GM23338 (cell line): ENCODE measurements around the gene CUX1.

Source experiments
- CREB1 ChIP-seq: fragments of 250-450 bp; sonication (Bioruptor Pico); IDR thresholded peaks from 2 replicates; pipeline ENCODE4 v1.5.0; 2020; ENCODE audit warnings: low read depth, mild to moderate bottlenecking, moderate library complexity
- EZH2 ChIP-seq: fragments of 200-600 bp; sonication (generic); IDR thresholded peaks from one replicate; pipeline ENCODE4 v1.8.0; 2017; ENCODE audit warnings: antibody characterized with exemption, mild to moderate bottlenecking, low read depth; ENCODE audit not compliant: unreplicated experiment
- EZH2phosphoT487 ChIP-seq: fragments of 200-600 bp; sonication (generic); IDR thresholded peaks from one replicate; pipeline ENCODE4 v1.8.1; 2018; ENCODE audit warnings: antibody characterized with exemption; ENCODE audit not compliant: unreplicated experiment
- JUNB ChIP-seq: IDR thresholded peaks from one replicate; pipeline ENCODE4 v1.6.1; 2016; ENCODE audit warnings: antibody characterized with exemption; ENCODE audit not compliant: unreplicated experiment
- NANOG ChIP-seq: IDR thresholded peaks from 2 replicates; pipeline ENCODE4 v1.6.1; 2016; ENCODE audit warnings: antibody characterized with exemption, borderline replicate concordance
- POLR2AphosphoS5 ChIP-seq: IDR thresholded peaks from 2 replicates; pipeline ENCODE4 v1.6.1; 2016; ENCODE audit warnings: antibody characterized with exemption, low read depth
- STAT1 ChIP-seq: IDR thresholded peaks from one replicate; pipeline ENCODE4 v1.6.1; 2016; ENCODE audit warnings: antibody characterized with exemption; ENCODE audit not compliant: unreplicated experiment
- ZNF114 ChIP-seq: fragments of 250-450 bp; sonication (Bioruptor Pico); IDR thresholded peaks from 2 replicates; pipeline ENCODE4 v1.5.0; 2020; ENCODE audit warnings: mild to moderate bottlenecking, moderate library complexity
- TF ChIP-seq, protein P1 (sequence below), 2 experiments: fragments of 200-600 bp in 1 of 2; sonication (generic) in 1 of 2; conservative IDR thresholded peaks; 2 replicates each; pipeline versions ENCODE4 v1.5.1 to v1.6.1; 2016 to 2017; ENCODE audit warnings: antibody characterized with exemption in 2 of 2, low read depth in 2 of 2, mild to moderate bottlenecking in 2 of 2, moderate library complexity in 1 of 2
- TF ChIP-seq, protein P2 (sequence below): IDR thresholded peaks from one replicate; pipeline ENCODE4 v1.6.1; 2018; ENCODE audit warnings: antibody characterized with exemption; ENCODE audit not compliant: unreplicated experiment
- TF ChIP-seq, protein P3 (sequence below): IDR thresholded peaks from 2 replicates; pipeline ENCODE4 v1.6.1; 2016; ENCODE audit warnings: antibody characterized with exemption

DNA sequence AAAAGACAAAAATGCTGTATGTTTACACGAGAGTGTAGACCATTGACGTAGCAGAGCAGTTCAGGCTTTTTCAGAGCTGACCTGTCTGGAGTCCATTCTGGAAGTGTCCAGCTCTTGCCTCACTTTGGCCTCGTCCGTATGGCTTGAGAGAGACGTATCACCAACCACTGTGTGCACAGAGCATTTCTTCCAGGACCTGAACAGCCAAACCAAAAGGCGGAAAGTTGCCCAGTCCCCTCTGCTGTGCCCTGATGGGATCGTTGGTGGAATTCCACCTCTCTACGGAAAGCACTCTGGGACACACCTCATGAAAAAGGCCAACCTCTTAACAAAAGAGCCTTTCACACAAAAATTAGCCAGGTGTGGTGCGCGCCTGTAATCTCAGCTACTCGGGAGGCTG lies 284.5 kb downstream of the CUX1 start:
- no peak for TF ChIP-seq EZH2
- no peak for TF ChIP-seq STAT1
- TF ChIP-seq, protein P1, sequence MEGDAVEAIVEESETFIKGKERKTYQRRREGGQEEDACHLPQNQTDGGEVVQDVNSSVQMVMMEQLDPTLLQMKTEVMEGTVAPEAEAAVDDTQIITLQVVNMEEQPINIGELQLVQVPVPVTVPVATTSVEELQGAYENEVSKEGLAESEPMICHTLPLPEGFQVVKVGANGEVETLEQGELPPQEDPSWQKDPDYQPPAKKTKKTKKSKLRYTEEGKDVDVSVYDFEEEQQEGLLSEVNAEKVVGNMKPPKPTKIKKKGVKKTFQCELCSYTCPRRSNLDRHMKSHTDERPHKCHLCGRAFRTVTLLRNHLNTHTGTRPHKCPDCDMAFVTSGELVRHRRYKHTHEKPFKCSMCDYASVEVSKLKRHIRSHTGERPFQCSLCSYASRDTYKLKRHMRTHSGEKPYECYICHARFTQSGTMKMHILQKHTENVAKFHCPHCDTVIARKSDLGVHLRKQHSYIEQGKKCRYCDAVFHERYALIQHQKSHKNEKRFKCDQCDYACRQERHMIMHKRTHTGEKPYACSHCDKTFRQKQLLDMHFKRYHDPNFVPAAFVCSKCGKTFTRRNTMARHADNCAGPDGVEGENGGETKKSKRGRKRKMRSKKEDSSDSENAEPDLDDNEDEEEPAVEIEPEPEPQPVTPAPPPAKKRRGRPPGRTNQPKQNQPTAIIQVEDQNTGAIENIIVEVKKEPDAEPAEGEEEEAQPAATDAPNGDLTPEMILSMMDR (conservative IDR thresholded peaks at IDR 0.05; ENCODE audit: low read depth in 2 of 2), result no peak
- TF ChIP-seq, protein P2, sequence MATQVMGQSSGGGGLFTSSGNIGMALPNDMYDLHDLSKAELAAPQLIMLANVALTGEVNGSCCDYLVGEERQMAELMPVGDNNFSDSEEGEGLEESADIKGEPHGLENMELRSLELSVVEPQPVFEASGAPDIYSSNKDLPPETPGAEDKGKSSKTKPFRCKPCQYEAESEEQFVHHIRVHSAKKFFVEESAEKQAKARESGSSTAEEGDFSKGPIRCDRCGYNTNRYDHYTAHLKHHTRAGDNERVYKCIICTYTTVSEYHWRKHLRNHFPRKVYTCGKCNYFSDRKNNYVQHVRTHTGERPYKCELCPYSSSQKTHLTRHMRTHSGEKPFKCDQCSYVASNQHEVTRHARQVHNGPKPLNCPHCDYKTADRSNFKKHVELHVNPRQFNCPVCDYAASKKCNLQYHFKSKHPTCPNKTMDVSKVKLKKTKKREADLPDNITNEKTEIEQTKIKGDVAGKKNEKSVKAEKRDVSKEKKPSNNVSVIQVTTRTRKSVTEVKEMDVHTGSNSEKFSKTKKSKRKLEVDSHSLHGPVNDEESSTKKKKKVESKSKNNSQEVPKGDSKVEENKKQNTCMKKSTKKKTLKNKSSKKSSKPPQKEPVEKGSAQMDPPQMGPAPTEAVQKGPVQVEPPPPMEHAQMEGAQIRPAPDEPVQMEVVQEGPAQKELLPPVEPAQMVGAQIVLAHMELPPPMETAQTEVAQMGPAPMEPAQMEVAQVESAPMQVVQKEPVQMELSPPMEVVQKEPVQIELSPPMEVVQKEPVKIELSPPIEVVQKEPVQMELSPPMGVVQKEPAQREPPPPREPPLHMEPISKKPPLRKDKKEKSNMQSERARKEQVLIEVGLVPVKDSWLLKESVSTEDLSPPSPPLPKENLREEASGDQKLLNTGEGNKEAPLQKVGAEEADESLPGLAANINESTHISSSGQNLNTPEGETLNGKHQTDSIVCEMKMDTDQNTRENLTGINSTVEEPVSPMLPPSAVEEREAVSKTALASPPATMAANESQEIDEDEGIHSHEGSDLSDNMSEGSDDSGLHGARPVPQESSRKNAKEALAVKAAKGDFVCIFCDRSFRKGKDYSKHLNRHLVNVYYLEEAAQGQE, result no peak
- TF ChIP-seq POLR2AphosphoS5, result no peak
- TF ChIP-seq CREB1, result no peak
- no peak for TF ChIP-seq EZH2phosphoT487
- no peak for TF ChIP-seq NANOG
- TF ChIP-seq, protein P3, sequence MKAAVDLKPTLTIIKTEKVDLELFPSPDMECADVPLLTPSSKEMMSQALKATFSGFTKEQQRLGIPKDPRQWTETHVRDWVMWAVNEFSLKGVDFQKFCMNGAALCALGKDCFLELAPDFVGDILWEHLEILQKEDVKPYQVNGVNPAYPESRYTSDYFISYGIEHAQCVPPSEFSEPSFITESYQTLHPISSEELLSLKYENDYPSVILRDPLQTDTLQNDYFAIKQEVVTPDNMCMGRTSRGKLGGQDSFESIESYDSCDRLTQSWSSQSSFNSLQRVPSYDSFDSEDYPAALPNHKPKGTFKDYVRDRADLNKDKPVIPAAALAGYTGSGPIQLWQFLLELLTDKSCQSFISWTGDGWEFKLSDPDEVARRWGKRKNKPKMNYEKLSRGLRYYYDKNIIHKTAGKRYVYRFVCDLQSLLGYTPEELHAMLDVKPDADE, result no peak
- no peak for TF ChIP-seq JUNB
- no peak for TF ChIP-seq ZNF114 (CRISPR knock-in tag)
